Measurements from ENCODE around the gene DAZAP2.
"Not testable (repeated sequence)": the region's sequence is repeated elsewhere in the genome, so short reads cannot be mapped to it uniquely, and the experiment has no call there.

Gene DAZAP2

DNA sequence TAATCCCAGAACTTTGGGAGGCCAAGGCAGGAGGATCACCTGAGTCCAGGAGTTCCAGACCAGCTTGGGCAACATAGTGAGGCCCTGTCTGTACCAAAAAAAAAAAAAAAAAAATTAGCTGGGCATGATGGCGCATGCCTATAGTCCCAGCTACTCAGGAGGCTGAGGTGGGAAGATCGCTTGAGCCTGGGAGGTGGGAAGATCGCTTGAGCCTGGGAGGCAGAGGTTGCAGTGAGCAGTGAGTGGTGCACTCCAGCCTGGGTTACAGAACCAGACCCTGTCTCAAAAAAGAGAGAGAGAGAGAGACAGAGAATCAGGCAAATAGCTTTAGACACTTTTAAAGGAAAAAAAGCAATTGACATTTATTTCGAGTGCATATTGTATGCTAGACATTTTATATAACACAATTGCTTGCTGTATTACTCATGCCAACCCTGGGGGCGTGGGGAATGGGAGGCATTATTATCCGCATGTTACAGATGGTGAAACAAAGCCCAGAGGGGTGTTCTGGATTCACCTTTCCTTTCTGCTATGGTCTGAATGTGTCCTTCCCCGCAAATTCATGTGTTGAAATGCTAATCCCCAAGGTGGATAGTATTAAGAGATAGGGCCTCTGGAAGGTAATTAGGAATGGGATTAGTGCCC is 30.5 kb upstream of the DAZAP2 start:
- Mint-ChIP-seq H3K4me3 (no peak overlapping the region), H3K9me3 (no peaks in the 10 kb centered on the region), H3K27me3 (no peaks in the 10 kb centered on the region), H3K4me1 (peaks cover 14% of the 10 kb centered on the region), H3K36me3 (peaks cover 1% of the 10 kb centered on the region), H3K27ac (no peak overlapping the region)

GRCh38 chr12:51209259-51209658 is 29.4 kb upstream of the DAZAP2 start:
- Mint-ChIP-seq H3K4me3 (no peak overlapping the region), H3K27me3 (no peaks in the 10 kb centered on the region), H3K36me3 (peaks cover 2% of the 10 kb centered on the region), H3K4me1 (peaks cover 7% of the 10 kb centered on the region), H3K9me3 (no peaks in the 10 kb centered on the region), H3K27ac (peak overlapping the region; percentile 68)

DNA sequence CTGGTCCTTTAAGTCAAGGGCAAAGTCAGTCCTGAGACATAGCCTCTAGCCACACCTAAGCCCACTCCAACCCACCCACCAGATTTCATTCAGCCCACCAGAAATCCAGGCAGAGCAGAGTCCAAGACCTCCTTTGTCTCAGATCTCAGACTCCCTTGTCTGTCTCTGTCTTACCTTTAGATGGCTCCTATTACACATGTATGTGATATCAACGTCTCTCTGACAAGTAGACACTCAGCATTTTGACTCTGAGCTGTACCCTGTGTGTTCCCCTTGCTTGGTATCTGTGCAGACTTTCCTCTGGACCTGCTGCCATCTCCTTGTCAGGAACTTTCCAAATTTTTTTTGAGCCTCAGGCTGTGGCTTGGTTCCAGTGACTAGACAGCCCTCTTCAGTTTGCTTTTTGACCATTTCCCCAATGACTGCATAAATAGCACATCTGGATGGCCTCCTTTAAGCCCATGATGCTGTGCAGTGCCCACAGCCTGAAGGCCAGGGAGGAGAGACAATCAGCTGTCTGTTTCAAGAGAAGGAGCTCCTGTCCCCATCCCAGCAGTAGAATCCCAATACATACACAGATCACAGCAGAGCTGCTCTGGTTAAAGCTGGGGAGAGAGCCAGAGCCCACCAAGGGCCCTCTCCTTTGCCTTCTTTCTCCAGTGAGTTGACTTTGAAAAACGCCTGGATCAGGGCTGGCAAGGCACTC is 27.8 kb upstream of the DAZAP2 start:
- Mint-ChIP-seq H3K27ac (peak overlapping the region; percentile 55), H3K4me1 (peaks cover 7% of the 10 kb centered on the region), H3K9me3 (no peaks in the 10 kb centered on the region), H3K36me3 (peaks cover 3% of the 10 kb centered on the region), H3K27me3 (no peaks in the 10 kb centered on the region), H3K4me3 (no peak overlapping the region)

DNA sequence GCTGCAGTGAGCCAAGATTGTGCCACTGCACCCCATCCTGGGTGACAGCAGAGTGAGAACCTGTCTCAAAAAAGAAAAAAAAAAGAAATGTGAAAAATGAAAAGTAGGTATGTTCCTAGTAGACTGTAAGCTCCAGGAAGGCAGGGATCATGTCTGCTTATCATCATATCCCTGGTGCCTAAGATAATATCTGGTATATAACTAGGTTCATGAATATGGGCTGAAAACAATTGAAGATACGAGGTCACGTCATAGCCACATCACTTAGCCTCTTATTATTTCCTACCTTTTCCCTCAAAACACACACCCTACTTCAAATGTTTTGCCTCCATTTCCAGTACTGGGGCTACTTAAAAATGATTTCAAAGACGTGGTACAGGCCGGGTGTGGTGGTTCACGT is 23.7 kb upstream of the DAZAP2 start:
- Mint-ChIP-seq H3K27ac (no peak overlapping the region), H3K36me3 (peaks cover 3% of the 10 kb centered on the region), H3K4me3 (no peak overlapping the region), H3K27me3 (no peaks in the 10 kb centered on the region), H3K4me1 (peaks cover 28% of the 10 kb centered on the region), H3K9me3 (no peaks in the 10 kb centered on the region)

DNA sequence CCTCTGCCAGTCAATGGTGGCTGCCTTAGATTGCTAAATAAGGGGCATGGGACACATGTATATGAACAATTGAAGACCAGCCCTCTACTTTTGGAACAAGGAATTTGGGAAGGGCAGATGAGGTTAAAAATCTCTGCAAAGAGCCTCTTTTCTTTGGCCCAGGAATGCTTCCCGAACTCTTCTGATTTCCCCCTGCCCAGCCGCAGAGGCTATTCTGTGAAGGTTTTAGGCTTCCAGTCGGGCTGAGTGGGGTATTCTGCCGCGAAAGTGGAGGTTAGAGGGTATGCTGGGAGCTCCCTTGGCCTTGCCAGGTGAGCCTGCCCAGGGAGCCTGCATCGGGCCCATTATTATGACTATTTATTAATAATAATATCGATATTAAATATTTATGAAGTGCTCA is 22.0 kb upstream of the DAZAP2 start:
- Mint-ChIP-seq H3K4me1 (peaks cover 25% of the 10 kb centered on the region), H3K27me3 (no peaks in the 10 kb centered on the region), H3K9me3 (no peaks in the 10 kb centered on the region), H3K36me3 (peaks cover 3% of the 10 kb centered on the region), H3K27ac (peak overlapping the region; percentile 90), H3K4me3 (peak overlapping the region; percentile 84)

DNA sequence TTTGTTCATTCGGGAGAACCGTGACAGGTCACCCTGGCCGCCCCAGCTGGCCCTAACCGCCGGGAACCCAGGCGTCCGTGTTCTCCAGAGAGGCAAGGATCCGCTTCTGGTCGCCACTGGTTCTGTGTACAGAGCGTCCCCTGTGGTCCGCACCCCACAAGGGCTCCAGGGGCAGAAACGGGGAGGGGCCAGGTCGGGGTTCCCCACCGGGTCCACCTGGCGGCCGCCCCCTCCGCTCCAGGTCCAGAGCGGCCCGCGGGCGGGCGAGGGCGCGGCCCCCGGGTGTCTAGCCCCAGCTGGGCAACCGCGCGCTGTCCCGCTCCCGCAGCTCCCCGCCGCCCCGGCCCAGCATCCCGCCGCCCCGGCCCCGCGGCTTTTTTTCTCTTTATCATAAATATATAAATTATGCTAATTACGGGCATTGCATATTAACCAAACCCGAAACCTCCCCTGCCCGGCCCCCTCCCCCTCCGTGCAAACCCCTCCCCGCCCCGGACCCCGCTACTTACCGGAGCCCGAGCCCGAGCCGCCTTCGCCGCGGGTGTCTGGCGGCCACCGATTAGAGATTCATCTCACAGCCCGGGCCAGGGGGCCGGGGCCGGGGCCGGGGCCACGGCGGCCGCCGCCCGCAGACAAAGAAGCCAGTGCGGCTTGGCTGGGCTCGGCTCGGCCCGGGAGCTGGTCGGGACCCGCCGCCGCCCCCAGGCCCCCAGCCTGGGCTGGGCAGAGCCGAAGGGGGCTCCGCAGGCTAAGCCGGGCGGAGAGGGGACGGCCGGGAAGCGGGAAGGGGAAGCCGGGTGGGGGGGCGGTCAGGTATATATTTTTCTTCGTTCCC is 21.3 kb upstream of the DAZAP2 start:
- no peaks in the 10 kb centered on the region for H3K9me3 Mint-ChIP-seq
- H3K4me3 Mint-ChIP-seq = peak overlapping the region; percentile 88
- no peak overlapping the region for H3K27ac Mint-ChIP-seq
- H3K27me3 Mint-ChIP-seq = no peaks in the 10 kb centered on the region
- peaks cover 25% of the 10 kb centered on the region for H3K4me1 Mint-ChIP-seq
- peaks cover 3% of the 10 kb centered on the region for H3K36me3 Mint-ChIP-seq

- H3K27me3 Mint-ChIP-seq = no peaks in the 10 kb centered on the region
Observed at GRCh38 chr12:51217968-51218606, 20.5 kb upstream of the DAZAP2 start, which contains the start of gene POU6F1. Gene POU6F1, minus strand, starts transcription at chr12:51218062. Its CDS starts 11,226 bp downstream, at chr12:51206836.

DNA sequence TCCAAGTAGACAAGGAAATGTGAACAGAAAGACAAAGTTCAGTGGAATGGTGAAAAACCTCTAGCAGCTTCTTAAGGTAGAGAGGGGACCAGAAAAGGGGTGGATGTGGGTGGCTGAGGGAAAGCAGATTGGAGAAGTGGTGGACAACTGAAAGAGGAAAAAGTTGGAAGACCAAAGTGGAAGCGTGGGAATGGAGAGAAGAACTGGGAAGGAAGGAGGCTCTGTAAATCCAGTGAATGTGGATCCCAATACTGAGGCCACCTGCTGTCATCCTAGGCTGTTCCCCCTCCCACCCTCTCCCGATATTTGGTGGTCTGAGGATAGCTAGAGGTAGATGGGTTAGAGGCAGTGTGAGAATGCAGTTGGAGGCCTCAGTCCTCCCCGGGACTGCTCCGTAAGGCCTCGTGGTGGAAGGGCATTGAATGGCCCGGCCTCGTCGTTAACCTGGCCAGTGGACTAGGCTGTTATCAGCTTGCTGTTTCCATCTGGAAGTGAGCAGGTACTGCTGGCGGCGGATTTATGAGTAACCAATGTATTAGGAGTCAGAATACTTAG is 19.9 kb upstream of the DAZAP2 start:
- Mint-ChIP-seq H3K27ac (peak overlapping the region; percentile 97), H3K4me3 (peak overlapping the region; percentile 88), H3K27me3 (no peaks in the 10 kb centered on the region), H3K4me1 (peaks cover 29% of the 10 kb centered on the region), H3K36me3 (peaks cover 3% of the 10 kb centered on the region), H3K9me3 (no peaks in the 10 kb centered on the region)

More at GRCh38 chr12:51217968-51218606, 20.5 kb upstream of the DAZAP2 start, which contains the start of gene POU6F1:
- H3K4me3 Mint-ChIP-seq = peak within 1 kb of the TSS; percentile 88
- H3K9me3 Mint-ChIP-seq = no peaks in the 10 kb centered on the region
- H3K36me3 Mint-ChIP-seq = peaks cover 3% of the 10 kb centered on the region
- peak within 1 kb of the TSS; percentile 97 for H3K27ac Mint-ChIP-seq
- H3K4me1 Mint-ChIP-seq = peaks cover 29% of the 10 kb centered on the region

- Mint-ChIP-seq H3K9me3 (no peaks in the 10 kb centered on the region), H3K4me3 (peak overlapping the region; percentile 88), H3K27ac (peak overlapping the region; percentile 97)
Observed at GRCh38 chr12:51219322-51219721, 19.3 kb upstream of the DAZAP2 start.

DNA sequence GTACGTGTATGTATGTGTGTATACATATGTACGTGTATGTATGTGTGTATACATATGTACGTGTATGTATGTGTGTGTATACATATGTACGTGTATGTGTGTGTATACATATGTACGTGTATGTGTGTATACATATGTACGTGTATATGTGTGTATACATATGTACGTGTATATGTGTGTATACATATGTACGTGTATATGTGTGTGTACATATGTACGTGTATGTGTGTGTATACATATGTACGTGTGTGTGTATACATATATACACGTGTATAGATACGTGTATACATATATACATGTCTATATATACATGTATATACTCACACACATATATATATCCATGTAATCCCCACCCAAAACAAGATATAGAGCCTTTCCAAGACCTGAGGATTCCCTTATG is 18.8 kb upstream of the DAZAP2 start:
- H3K36me3 Mint-ChIP-seq, H3K27ac Mint-ChIP-seq: not testable (repeated sequence)
- peak overlapping the region; percentile 88 for H3K4me3 Mint-ChIP-seq

More at GRCh38 chr12:51219322-51219721, 19.3 kb upstream of the DAZAP2 start:
- Mint-ChIP-seq H3K36me3 (peaks cover 1% of the 10 kb centered on the region), H3K4me1 (peaks cover 29% of the 10 kb centered on the region), H3K27me3 (no peaks in the 10 kb centered on the region)

DNA sequence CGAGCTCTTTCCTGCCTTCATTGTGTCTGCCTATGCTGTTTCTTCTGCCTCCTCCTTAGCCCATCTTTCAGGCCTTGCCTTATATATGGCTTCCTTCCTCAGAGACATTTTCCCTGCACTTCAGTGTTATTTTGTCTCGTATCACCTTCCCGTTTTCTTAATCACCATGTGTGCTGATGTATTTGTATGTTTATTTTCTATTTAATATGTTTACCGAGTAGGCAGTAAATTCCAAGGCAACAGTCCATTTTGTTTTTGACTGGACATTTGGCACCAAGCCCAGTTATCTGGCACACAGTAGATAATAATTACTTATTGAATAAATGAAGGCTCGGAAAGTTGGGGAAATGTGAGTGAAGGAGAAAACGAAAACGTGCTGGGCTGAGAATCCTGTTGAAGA is 16.2 kb upstream of the DAZAP2 start:
- Mint-ChIP-seq H3K36me3 (no peaks in the 10 kb centered on the region), H3K4me1 (peaks cover 28% of the 10 kb centered on the region), H3K4me3 (no peak overlapping the region), H3K9me3 (no peaks in the 10 kb centered on the region), H3K27me3 (no peaks in the 10 kb centered on the region), H3K27ac (peak overlapping the region; percentile 65)

More for the DNA sequence above, 18.8 kb upstream of the DAZAP2 start:
- peaks cover 32% of the 10 kb centered on the region for H3K4me1 Mint-ChIP-seq
- not testable (repeated sequence) for H3K27me3 Mint-ChIP-seq, H3K9me3 Mint-ChIP-seq

DNA sequence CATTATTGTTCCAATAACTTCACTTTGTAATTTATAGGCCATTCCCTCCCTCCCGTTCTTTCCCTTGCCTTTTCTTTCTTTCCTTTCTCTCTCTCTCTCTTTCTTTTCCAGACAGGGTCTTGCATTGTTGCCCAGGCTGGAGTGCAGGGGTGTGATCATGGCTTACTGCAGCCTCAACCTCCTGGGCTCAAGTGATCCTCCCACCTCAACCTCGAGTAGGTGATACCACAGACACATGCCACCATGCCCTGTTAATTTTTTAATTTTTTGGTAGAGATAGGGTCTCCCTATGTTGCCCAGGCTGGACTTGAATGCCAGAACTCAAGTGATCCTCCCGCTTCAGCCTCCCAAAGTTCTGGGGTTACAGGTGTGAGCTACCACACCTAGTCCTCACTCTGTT is 14.0 kb upstream of the DAZAP2 start:
- Mint-ChIP-seq H3K4me3 (no peak overlapping the region), H3K36me3 (no peaks in the 10 kb centered on the region), H3K4me1 (peaks cover 14% of the 10 kb centered on the region), H3K27me3 (no peaks in the 10 kb centered on the region), H3K9me3 (no peaks in the 10 kb centered on the region), H3K27ac (peak overlapping the region; percentile 6)

DNA sequence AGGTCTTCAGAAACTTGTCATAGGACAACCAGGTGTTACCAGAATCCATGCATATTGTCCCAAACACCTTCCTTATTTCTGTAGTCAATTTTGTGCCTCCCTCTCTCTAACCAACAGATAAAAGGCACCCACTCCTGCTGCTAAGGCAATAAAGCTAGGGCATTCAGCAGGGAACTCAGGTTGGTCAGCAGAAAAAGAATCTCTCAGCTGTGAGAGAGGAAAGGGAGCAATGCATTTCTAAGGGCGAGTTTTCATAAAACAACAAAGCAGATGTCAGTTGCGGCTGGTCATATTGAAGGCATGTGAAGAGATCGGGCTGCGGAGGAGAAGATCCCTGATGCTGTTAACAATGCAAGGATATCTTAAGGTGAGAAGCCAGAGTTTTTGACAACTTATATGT is 13.4 kb upstream of the DAZAP2 start:
- Mint-ChIP-seq H3K9me3 (no peaks in the 10 kb centered on the region), H3K27me3 (no peaks in the 10 kb centered on the region), H3K4me1 (peaks cover 9% of the 10 kb centered on the region), H3K36me3 (no peaks in the 10 kb centered on the region), H3K4me3 (no peak overlapping the region), H3K27ac (no peak overlapping the region)

DNA sequence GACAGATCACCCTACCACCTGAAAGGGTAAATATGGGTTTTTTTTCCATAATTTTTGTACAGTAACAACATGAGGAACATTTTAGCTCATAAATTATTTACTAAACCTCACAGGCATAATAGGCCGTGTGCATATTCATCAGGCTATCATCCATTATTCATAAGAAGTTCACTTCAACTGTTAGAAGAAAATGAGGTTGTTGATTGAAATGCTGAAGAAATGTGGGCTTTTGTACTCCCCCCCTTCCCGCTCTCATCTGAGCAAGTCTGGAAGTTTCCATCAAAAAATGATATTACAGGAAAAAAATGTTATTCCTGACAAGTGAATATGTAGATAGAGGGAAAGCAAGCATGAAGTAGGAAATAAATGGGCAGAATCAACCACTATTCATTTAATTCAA is 12.9 kb upstream of the DAZAP2 start:
- H3K27me3 Mint-ChIP-seq = no peaks in the 10 kb centered on the region
- H3K36me3 Mint-ChIP-seq = no peaks in the 10 kb centered on the region
- H3K9me3 Mint-ChIP-seq = no peaks in the 10 kb centered on the region
- H3K4me3 Mint-ChIP-seq = no peak overlapping the region
- peaks cover 9% of the 10 kb centered on the region for H3K4me1 Mint-ChIP-seq
- no peak overlapping the region for H3K27ac Mint-ChIP-seq

DNA sequence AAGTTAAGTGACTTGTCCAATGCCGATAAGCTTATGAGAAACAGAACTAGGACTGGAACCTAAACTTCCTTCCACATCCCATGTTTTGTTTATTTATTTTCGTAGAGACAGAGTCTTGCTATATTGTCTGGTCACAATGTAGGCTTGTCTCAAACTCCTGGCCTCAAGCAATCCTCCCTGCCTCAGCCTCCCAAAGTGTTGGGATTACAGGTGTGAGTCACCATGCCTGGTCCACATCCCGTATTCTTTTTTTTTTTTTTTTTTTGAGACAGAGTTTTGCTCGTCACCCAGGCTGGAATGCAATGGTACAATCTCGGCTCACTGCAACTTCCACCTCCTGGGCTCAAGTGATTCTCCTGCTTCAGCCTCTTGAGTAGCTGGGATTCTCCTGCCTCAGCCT is 11.5 kb upstream of the DAZAP2 start:
- not testable (repeated sequence) for H3K9me3 Mint-ChIP-seq, H3K4me3 Mint-ChIP-seq, H3K27me3 Mint-ChIP-seq, H3K27ac Mint-ChIP-seq, H3K4me1 Mint-ChIP-seq, H3K36me3 Mint-ChIP-seq

Measured in activated naive CD4-positive, alpha-beta T cell treated with anti-CD3 and anti-CD28 coated beads, Interleukin-2, amount 50 U/mL, for 24 hours (primary cell).